Adipocyte (in vitro differentiated cells): Measurements from ENCODE around the gene SORL1.

Experiments used
- DNase-seq: peaks from one replicate; pipeline ENCODE4 v3.0.0-alpha.2; 2015; ENCODE audit warnings: low read depth
- H3K27me3 ChIP-seq: replicated peaks from 2 replicates; pipeline ENCODE4 v1.7.0; 2013; ENCODE audit warnings: mild to moderate bottlenecking, low read length, moderate library complexity; ENCODE audit not compliant: control insufficient read depth, insufficient read depth
- H3K36me3 ChIP-seq: 2 replicates; pipeline ENCODE4 v1.7.0; 2013; ENCODE audit warnings: low read length, mild to moderate bottlenecking, moderate library complexity; ENCODE audit not compliant: control insufficient read depth, insufficient read depth, severe bottlenecking
- H3K4me1 ChIP-seq: 2 replicates; pipeline ENCODE4 v1.7.0; 2013; ENCODE audit warnings: mild to moderate bottlenecking, low read length, moderate library complexity; ENCODE audit not compliant: control insufficient read depth, insufficient read depth
- H3K4me3 ChIP-seq: 2 replicates; pipeline ENCODE4 v1.7.0; 2013; ENCODE audit warnings: mild to moderate bottlenecking, low read length, moderate library complexity
- H3K9ac ChIP-seq: 2 replicates; pipeline ENCODE4 v1.7.0; 2013; ENCODE audit warnings: mild to moderate bottlenecking, low read length, moderate library complexity
- H3K9me3 ChIP-seq: 2 replicates; pipeline ENCODE4 v1.7.0; 2013; ENCODE audit warnings: mild to moderate bottlenecking, low read length, moderate library complexity; ENCODE audit not compliant: control insufficient read depth

The SORL1 gene

DNA sequence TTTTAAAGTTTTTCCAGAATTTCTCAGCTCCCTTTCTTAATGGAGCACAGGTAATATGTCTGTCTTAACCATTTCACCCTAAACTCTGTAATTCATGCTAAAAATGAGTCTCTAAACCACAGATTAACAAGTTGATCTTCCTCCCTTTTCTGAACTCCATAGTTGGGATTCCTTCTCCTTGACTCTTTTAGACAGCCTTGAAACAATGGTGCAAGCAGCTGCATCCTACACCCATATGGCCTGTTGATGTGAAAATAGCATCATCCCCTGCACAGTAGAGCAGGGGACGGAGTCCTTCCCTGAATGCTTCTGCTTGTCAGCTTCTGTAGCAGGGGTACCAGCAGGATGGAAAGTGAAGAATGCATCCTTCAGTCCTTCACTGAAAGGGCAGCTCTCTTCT is 193.5 kb downstream of the SORL1 start:
- Histone ChIP-seq H3K9me3 (no peaks in the 10 kb centered on the region), H3K36me3 (no peaks in the 10 kb centered on the region), H3K27me3 (no peaks in the 10 kb centered on the region), H3K4me1 (no peaks in the 10 kb centered on the region), H3K9ac (no peak overlapping the region), H3K4me3 (no peak overlapping the region)
- peak; percentile 31 for DNase-seq

DNA sequence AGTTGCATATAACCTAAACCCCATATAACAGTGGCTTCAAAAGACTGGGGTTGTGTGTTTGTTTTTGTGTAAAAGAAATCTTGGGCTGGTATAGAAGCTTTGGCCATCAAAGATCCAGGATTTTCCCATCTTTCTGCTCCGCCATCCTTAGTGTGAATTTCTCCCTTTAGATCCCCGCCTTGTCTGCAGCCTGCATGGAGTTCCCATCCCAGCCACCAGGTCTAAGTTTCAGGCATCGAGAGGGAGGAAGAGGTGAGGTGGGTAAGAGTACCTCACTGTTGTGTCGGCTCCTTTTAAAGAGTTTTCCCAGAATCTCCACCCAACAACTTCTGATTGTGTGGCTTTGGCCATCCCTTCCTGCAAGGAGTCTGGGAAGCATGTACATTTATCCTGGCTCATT is 196.2 kb downstream of the SORL1 start:
- no peak for DNase-seq
- no peaks in the 10 kb centered on the region for H3K9me3 ChIP-seq
- H3K9ac ChIP-seq, result no peak overlapping the region
- H3K36me3 ChIP-seq, result no peaks in the 10 kb centered on the region
- no peaks in the 10 kb centered on the region for H3K4me1 ChIP-seq
- H3K27me3 ChIP-seq, result no peaks in the 10 kb centered on the region
- H3K4me3 ChIP-seq, result no peak overlapping the region

DNA sequence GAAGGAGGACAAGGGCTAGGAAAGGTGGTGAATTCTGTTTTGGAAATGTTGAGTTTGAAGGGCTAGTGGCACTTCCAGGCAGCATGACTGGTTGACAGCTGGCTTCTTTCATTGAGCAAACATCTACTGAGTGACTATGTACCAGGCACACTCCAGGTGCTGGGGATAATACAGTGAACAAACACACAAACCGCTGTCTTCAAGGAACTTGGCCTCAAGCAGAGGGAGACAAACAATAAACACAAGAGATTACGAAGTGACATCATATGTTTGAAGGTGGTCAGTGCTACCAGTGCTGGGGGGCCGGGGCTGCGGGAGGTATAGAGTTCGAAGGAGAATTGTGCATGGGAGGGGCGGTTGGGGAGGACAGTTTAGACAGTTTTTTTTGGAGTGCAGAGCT is 197.7 kb downstream of the SORL1 start:
- H3K4me1 ChIP-seq, result peaks cover 7% of the 10 kb centered on the region
- no peaks in the 10 kb centered on the region for H3K9me3 ChIP-seq
- no peaks in the 10 kb centered on the region for H3K27me3 ChIP-seq
- no peaks in the 10 kb centered on the region for H3K36me3 ChIP-seq
- DNase-seq, result no peak
- H3K4me3 ChIP-seq, result no peak overlapping the region
- H3K9ac ChIP-seq, result no peak overlapping the region

DNA sequence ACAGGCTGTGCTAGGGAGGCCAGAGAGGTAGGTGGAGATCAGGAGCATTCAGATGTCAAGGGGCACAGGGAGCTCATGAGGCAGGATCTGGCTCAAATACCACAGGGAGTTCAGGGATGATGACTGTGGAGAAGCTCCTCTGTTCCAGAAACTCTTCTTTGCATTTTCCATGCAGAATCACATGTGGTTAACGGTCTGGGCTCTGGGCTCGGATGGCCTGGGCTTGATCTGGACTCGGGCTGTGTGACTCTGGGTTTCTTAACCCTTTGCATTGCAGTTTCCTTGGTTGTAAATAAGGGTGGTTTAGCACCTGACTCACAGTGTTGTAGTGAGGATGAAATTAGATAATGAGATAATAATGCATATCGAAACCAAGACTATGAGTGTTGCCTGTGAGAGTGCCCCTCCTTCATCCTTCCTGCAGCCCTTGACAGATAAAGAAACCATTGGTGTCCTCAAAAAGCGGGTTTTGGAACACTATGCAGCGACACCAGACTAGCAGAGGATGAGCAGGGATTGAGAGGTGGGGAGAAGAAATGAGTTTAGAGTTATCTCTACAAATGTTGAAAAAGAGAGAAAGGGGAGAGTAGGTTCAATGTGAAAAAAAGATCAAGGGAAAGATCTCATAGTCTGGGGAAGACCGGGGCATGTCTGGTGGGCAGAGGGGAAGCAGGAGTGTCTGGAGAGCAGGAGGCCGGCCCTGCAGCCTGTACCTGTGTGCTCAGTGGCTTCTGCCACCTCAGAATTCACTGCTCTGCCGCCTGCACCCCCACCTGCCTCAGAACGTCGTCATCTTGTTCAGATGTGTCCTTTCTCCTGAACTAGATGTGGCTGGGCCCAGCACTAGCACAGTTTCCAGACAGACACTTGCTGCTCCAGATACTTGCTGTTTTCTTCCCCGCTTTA is 198.5 kb downstream of the SORL1 start:
- no peaks in the 10 kb centered on the region for H3K9me3 ChIP-seq
- H3K4me3 ChIP-seq, result no peak overlapping the region
- no peaks in the 10 kb centered on the region for H3K27me3 ChIP-seq
- peaks cover 13% of the 10 kb centered on the region for H3K4me1 ChIP-seq
- H3K9ac ChIP-seq, result no peak overlapping the region
- H3K36me3 ChIP-seq, result no peaks in the 10 kb centered on the region
- no peak for DNase-seq

DNA sequence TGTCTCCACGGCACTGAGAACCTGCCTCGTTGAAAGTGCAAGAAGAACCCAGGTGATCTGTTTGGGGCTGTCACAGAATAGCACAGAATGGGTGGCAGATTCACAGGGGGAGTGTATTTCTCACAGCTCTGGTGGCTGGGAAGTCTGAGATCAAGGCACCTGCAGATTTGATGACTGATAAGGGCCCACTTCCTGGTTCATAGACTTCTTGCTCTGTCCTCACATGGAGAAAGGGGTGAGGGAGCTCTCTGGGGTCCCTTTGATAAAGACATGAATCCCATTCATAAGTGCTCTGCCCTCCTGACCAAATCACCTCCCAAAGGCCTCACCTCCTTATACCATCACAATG is 199.1 kb downstream of the SORL1 start:
- no peaks in the 10 kb centered on the region for H3K36me3 ChIP-seq
- H3K4me3 ChIP-seq, result no peak overlapping the region
- no peaks in the 10 kb centered on the region for H3K27me3 ChIP-seq
- H3K4me1 ChIP-seq, result peaks cover 18% of the 10 kb centered on the region
- H3K9me3 ChIP-seq, result no peaks in the 10 kb centered on the region
- H3K9ac ChIP-seq, result no peak overlapping the region
- no peak for DNase-seq

DNA sequence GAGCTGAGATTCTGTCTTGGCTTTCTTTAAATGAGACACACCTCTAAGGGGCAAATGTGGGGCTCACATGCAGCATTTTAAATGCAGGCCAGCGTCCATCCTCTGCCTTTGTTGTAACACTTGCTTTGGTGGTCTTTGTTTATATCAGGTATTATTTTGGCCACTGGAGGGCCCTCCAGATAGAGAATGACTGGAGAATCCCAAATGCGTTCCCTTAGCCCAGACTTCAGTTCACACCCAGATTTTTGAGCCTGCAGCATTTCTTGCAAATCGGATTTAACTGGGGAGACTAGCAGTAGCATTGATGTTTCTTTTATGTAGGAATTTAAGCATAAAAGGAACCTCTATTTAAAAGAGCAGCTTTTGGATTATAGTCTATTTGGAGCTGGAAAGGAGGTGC is 200.9 kb downstream of the SORL1 start:
- peaks cover 27% of the 10 kb centered on the region for H3K4me1 ChIP-seq
- peak; percentile 50 for DNase-seq
- H3K9me3 ChIP-seq, result no peaks in the 10 kb centered on the region
- no peak overlapping the region for H3K4me3 ChIP-seq
- H3K9ac ChIP-seq, result no peak overlapping the region
- no peaks in the 10 kb centered on the region for H3K27me3 ChIP-seq
- H3K36me3 ChIP-seq, result no peaks in the 10 kb centered on the region

DNA sequence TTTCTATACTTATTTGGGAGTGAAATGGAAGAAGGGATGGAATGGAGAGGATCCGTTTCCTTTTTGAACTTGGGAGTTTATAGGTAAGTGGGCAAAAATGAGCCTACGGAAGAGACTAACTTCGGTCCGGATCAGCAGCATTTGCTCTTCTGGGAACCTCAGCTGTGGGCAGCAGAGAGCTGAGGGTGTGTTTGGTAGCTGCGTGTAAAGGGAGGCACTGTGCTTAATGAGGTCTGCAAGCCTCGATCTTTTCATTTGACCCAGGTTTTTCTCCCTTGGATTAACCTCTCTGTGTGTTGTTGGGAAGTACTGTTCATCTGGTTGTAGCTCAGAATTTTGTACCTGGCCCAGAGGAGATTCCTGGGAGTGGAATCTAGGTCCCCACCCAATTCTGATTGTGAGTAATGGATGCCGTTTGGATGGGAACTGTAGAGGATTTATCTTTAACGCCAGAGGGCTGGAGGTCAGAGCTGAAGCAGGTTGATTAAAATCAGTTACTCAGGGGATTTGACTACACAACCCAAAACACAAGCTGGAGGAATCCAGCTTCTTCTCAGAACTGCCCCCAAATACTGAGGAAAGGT is 202.2 kb downstream of the SORL1 start:
- DNase-seq, result peak; percentile 31
- no peaks in the 10 kb centered on the region for H3K27me3 ChIP-seq
- no peaks in the 10 kb centered on the region for H3K36me3 ChIP-seq
- H3K9ac ChIP-seq, result peak overlapping the region; percentile 94
- H3K4me3 ChIP-seq, result peak overlapping the region; percentile 87
- H3K4me1 ChIP-seq, result peaks cover 27% of the 10 kb centered on the region
- no peaks in the 10 kb centered on the region for H3K9me3 ChIP-seq

DNA sequence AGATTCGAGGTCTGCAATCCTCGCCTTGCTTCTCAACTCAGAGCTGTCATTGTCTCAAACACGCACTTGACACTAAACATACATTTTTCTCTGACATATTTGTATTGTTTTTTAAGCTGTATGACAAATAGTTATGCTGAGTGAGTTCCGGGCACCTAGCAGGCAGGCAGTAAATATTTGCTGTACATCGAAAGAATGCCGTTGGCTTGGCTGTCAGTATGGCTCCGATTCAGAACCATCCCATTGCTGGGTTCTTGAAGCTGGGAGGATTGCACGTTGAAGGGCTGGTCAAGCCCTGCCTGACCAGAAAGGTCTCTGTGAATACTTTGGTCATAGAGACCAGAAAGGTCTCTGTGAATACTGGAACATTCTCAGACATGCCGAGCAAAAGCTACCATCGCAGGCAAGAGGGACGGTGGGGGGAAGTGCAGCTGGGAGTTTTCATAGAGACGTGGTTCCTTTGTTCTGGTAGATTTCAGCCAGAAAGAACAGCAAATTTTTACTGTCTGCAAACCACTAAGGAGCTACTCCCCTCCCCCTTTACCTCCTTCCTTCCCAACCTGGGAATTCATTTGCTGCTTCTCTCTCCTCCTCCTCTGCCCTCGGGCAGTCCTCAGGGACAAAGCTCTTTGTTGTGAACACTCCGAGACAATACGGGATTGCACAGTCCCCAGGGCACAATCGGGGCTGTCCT is 202.9 kb downstream of the SORL1 start:
- Histone ChIP-seq H3K9me3 (no peaks in the 10 kb centered on the region), H3K36me3 (no peaks in the 10 kb centered on the region), H3K4me3 (peak overlapping the region; percentile 87), H3K9ac (peak overlapping the region; percentile 94), H3K4me1 (peaks cover 27% of the 10 kb centered on the region), H3K27me3 (no peaks in the 10 kb centered on the region)
- DNase-seq, result peak; percentile 62

DNA sequence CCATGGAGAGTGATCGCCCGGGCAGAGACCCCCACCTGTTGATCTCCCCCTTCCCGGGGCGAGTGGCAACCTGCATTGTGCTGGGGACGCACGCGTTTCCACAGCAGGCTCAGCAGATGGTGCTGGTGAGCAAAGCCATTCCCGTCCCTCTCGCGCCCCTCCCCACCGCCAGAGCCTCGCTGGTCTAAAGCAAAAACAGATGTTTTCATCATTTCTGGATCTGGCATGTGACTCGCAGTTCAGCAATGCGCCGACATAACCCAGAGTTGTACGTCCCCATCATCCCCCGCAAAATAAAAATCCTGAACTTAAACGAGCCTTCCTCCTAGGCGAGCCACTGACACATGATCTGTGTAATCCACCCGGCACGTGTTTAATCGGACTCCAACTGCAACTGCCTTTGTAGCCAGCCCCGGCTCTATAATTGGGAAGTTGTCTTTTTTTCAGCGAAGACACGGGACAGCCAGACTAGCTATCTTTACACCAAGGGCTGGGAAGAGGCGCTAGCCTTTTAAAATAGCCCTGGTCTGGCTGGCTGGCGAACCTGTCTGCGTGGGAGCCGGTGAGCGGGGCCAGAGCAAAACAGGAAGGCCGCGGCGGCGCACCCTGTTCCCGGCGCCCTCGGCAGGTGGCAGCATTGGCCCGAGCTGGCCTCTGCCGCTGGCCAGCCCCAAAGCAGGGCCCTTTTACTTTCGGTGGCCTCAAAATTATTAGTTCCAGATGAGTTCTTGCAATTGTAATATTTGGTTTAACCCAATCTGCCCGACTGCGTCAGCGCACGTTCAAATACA is 203.6 kb downstream of the SORL1 start:
- peak; percentile 98 for DNase-seq
- Histone ChIP-seq H3K9me3 (no peaks in the 10 kb centered on the region), H3K9ac (peak overlapping the region; percentile 94), H3K4me1 (peaks cover 27% of the 10 kb centered on the region), H3K36me3 (no peaks in the 10 kb centered on the region), H3K4me3 (peak overlapping the region; percentile 87), H3K27me3 (no peaks in the 10 kb centered on the region)

DNA sequence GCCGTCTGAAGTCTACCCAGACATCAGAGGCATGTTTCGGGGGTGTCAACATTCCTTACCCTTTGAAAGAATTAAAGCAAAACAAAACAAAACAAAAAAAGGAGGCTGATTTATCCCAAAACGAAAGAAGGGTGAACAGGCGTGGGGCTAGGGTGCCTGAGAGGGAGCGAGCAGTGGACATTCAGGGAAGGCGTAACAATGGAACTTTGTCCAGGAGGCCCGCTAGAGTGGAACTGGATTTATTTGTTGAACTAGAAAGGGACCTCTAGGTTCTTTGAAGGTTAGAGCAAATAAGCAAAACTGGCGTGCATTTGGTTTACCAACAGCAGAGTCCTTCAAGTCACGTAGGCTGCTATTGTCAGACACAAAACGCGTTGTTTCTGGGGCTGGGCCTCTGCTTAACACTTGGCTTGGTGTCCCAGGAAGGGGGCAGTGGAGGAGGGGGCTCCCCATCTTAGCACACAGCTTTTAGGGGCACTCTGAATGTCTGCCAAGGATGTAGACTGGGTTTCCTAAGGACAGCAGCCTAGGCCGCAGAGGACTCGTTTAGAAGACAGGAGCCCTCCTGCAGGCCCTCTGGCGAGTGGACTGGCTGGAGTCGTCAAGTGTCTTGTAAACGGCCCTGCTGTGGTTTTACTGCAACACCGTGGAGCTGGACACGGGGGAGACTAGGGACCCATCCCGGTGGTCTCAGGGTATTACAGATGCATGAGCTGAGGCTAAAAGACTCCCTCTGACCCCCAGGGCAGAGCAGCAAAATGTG is 204.4 kb downstream of the SORL1 start:
- Histone ChIP-seq H3K27me3 (no peaks in the 10 kb centered on the region), H3K4me1 (peaks cover 33% of the 10 kb centered on the region), H3K36me3 (no peaks in the 10 kb centered on the region), H3K4me3 (peak overlapping the region; percentile 87), H3K9me3 (no peaks in the 10 kb centered on the region), H3K9ac (peak overlapping the region; percentile 94)
- DNase-seq, result no peak
